ENCODE results near the gene DGKZ.

- TF ChIP-seq HDGF (IDR thresholded peaks at IDR 0.05; ENCODE audit: borderline replicate concordance) (no peak), FOXA1 (IDR thresholded peaks at IDR 0.05) (no peak), FOXK2 (IDR thresholded peaks at IDR 0.05) (no peak), PKNOX1 (IDR thresholded peaks at IDR 0.05) (no peak), ELF4 (IDR thresholded peaks at IDR 0.05) (no peak), ZNF384 (IDR thresholded peaks at IDR 0.05) (no peak), SP1 (IDR thresholded peaks at IDR 0.05) (no peak), TARDBP (IDR thresholded peaks at IDR 0.05) (no peak), BHLHE40 (IDR thresholded peaks at IDR 0.05; ENCODE audit: borderline replicate concordance) (no peak), FOXM1 (IDR thresholded peaks at IDR 0.05; ENCODE audit: borderline replicate concordance) (no peak)
Measured at GRCh38 chr11:46307785-46308341, 39.4 kb upstream of the DGKZ start.

Measured in HEK293T (cell line).